Hematopoietic multipotent progenitor cell treated with erythropoietin and hydrocortisone succinate and interleukin-3 and kit ligand, for 15 days (in vitro differentiated cells): ENCODE data around the gene TMEM255A.
A peak's percentile ranks its signal among the peaks of the same experiment; 100 is the strongest.

Experiments used
- DNase-seq: peaks from one replicate; pipeline ENCODE4 v3.0.0-alpha.2; 2015; ENCODE audit warnings: low spot score

TMEM255A gene

GRCh38 chrX:120264341-120264740, 46.9 kb downstream of the TMEM255A start:
- no peak for DNase-seq

GRCh38 chrX:120262859-120263708, 48.2 kb downstream of the TMEM255A start:
- DNase-seq: no peak

DNA sequence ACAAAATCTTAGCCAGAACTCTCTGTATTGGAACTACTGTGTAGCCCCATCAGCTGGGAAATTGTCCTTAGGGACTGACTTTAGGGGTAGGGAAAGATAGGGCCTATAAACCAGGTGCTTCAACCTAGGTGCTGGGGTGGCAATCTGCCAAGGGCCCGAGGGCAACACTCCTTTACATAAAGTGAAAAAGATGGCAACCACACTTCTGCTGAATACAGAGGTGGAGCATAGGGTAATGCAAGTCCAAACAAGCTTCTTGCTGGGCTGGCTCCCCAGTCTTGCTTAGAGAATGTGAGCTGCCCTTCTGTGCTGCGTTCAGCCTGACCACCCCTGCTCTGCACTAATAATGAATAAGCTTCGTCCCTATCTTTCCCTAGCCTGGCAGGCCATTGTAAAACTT, 50.9 kb downstream of the TMEM255A start:
- no peak for DNase-seq

GRCh38 chrX:120253784-120254183, 57.5 kb downstream of the TMEM255A start:
- no peak for DNase-seq

GRCh38 chrX:120251471-120252011, 59.7 kb downstream of the TMEM255A start:
- DNase-seq: peak; percentile 51

GRCh38 chrX:120250522-120251271, 60.6 kb downstream of the TMEM255A start, which contains the start of gene ZBTB33:
Gene ZBTB33, plus strand, starts transcription at chrX:120250812. Its CDS starts 2,604 bp downstream, at chrX:120253416.
- DNase-seq: peak; percentile 88

DNA sequence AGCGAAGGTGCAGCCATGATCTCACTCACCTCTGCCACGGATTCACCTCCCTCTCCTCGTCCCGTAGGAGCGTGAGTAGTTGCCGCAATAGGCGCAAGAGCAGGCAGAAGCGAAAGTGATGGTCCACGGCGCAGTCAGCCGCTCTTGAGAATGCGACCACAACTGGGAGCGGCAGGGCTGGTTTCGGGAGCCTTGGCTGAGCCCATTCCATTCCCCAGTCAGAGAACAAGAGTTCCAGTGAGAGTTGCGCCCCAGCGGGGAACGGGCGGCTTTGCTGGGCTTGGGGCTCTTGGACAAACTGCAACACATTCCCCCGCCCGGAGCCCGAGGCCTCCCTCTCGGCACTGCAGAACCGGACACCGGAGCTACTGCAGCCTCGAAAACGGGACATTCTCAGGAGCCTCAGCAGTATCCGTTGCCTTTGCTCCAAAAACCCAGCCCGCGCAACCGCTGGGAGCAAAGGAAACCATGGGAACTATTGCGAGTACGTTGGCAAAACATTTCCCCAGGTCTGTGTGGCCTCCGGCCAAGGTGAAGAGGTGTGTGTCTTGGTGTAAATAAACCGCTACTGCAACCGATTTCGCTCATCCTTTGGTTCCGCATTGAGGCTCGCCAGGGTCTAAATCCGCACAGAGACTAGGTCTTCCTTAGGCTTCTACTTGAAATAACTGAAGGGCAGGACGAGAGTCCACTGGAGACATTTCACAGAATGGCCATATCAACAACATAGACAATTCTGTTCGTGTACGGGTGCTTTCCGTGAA, 66.3 kb downstream of the TMEM255A start:
- DNase-seq: peak; percentile 79

DNA sequence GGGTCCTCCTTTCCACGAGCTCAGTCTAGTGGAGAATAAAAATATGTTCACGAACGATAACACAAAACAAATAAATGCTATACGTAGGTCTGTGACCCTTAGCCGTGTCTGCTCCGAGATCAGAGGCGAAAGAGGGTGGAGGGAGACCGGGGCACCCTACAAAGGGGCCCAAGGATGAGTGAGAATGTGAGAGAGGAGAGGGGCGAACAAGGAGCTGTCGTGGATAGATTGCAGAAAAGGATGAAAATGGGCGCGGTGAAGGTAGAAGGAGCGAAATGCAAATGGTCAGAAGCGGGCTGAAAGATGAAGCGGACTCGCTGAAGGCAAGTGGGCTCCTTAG, 66.9 kb downstream of the TMEM255A start:
- no peak for DNase-seq

DNA sequence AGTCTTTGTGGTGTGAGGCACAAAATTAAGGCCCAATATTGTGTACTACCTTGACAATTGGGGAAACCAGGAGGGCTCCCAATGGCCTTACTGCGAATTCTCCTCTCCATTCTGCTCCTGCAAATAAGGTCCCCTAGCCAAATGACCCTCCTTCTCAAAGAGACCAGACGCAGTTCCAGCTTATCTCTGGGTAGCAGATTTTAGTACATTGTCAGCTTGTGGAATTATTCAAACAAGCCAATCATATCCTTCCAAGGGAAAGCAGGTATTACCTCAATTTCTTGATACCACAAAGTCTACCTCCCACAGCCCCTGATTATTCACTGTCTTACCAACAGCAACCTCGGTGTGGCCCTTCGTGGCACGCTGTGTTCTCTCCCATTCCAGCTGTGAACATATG, 68.4 kb downstream of the TMEM255A start:
- DNase-seq: no peak

GRCh38 chrX:120238933-120239332, 72.3 kb downstream of the TMEM255A start:
- DNase-seq: no peak

- no peak for DNase-seq
These were observed 74.4 kb downstream of the TMEM255A start for GRCh38 chrX:120236687-120237479.

GRCh38 chrX:120235284-120235683, 76.0 kb downstream of the TMEM255A start:
- DNase-seq: no peak

DNA sequence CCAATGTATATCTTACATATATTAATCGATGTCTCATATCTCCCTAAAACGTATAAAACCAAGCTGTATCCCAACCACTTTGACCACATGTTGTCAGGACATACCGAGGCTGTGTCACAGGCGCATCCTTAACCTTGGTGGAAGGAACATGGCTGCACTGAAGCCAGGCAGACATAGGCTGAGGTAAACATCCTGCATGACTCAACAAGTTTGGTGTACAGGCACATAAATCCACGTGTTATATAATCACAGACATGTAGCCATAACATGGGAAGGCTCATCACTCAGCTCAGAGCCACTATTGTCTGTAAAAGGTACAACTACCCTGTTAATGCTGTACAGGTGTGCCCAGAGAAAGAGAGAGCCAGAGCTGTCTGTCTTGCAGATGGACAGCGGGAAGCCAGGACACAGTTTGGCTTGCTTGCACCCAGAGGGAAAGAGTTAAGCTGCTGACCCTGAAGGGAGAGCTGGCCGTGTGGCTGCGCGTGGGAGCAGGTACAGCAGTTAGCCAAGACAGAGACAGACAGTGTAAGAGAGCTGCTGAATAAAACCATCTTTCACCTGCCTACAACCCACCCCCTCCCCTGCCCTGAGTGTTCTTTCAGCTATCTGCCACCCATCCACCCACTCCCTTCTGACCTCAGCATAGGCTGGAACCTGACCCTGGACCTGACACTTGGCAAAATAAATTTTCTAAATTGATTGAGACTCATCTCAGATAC, 82.9 kb downstream of the TMEM255A start:
- DNase-seq: no peak

DNA sequence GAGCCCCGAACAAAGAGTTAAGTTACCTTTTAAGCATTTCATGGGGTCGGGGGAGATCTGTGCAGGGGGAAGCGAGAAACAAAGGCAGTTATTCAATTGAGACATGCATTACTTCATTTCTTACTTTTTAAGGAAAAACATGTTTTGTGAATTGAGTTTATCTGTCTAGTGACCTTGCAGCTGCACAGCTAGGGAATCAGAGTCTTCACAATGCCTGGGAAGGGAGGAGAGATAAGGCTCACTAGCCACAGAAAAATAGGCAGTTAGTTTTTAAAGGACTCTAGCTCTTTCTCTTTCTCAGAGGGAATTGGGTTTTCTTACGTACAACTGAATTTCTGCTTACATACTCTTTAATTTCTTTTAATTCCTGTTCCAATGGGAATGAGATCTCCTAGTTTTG, 86.9 kb downstream of the TMEM255A start:
- no peak for DNase-seq

DNA sequence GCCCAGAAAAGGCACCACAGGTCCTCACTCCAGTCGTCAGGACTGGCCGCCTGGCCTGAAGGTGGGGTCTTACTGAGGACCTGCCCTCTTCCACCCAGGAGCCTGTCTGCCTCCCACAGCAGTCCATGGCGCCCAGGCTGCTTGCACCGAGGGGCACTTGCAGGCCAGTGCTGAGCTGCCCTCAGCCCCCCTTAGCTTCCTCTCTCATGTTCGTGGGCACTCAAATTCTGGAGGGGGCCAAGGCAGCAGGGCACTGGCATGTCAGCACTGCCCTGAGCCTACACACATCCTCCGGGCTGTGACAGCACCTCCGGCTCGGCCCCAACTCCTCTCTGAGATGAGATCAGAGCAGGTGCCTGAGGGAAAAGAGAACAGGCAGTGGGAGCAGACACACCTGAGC, 87.9 kb downstream of the TMEM255A start:
- no peak for DNase-seq

DNA sequence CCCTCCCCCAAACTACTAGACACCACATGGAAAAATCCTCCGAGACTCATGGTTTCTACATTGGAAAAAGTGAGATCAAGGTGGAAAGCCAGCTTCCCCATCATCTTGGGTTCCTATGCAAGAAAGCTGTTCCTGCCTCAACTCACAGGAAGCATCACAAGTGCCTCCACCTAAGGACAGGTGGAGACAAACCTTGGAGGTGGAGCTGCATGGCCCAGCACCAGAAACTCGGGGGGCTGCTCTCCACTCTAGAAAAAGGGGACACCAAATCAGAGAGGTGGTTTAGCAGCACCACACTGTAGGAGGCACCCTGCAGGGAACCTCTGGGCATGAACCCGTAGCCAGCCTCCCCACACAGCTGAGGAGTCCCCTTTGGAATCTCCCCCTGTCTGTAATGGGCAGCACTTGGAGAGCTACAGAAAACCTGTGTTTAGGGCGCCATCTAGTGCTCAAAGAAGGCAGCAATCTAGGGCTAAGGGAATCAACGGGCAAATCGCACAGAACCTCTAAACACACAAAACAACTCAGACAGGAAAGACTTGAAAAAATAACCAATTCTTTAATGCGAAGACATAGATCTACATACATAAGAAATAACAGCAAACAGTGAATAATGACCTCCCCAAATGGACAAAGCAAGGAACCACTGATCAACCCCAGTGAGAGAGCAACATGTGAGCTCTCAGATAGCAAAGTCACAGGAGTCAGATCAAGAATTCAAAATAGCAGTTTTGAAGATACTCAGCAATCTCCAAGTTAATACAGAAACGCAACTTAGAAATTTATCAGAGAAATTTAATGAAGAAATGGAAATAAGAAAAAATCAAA, 97.6 kb downstream of the TMEM255A start:
- peak; percentile 57 for DNase-seq
